Sigmoid colon (tissue), 4 donors: Measurements from ENCODE around the gene PPEF2.

ENCODE experiments used
- CTCF ChIP-seq, 4 experiments: fragments of 450-650 bp in 3 of 4; fragments of 200-600 bp in 1 of 4; IDR thresholded peaks; one replicate each; pipeline ENCODE4 v1.5.1; 2016 to 2019; ENCODE audit warnings: antibody characterized with exemption in 4 of 4, mild to moderate bottlenecking in 3 of 4, moderate library complexity in 2 of 4
- POLR2A ChIP-seq, 2 donors: fragments of 450-650 bp; IDR thresholded peaks; one replicate each; pipeline ENCODE4 v1.6.1; 2016; ENCODE audit warnings: antibody characterized with exemption in 2 of 2, mild to moderate bottlenecking in 2 of 2, moderate library complexity in 2 of 2
- POLR2AphosphoS5 ChIP-seq, 4 donors: sonication (generic); formaldehyde crosslinking; IDR thresholded peaks; one replicate each; pipeline ENCODE4 v1.6.1; 2017; ENCODE audit warnings: antibody characterized with exemption in 4 of 4

- TF ChIP-seq POLR2AphosphoS5 (IDR thresholded peaks at IDR 0.05) (no peak), CTCF (IDR thresholded peaks at IDR 0.05) (no peak), POLR2A (IDR thresholded peaks at IDR 0.05) (no peak)
Measured at GRCh38 chr4:75924309-75924827, 22.1 kb upstream of the PPEF2 start.
